Measurements from ENCODE around the gene NKPD1. TPM values are rescaled to one million over a fixed set of nuclear protein-coding genes. Genes with fewer than 3 reads are reported as not detected.

NKPD1 gene
- total and polyA plus RNA-seq, 9 of the 15 experiments (the other 6 are each of a cell fraction or from before 2014, with no cell fraction given): 0.03 to 0.09 (median 0.04) TPM; not detected in 5

DNA sequence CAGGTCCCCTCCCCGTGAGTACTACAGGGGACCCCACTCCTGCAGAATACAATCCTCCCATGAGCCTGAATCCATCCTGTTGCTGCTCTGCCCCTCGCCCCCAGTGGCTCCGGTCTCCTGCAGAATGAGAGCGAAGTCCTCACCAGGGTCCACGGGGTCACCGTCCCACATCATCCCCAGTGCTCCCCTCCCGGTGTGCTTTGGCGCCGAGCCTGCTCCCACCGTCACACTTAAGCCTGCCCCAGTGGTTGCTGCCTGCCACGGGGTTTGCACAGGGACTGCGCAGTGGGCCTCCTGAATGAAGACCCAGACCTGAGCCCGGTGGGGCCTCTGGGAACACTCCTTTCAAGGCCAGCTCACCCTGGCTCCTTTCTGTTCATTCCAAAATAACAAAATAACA lies 30.5 kb downstream of the NKPD1 start:
- peaks cover 26% of the 10 kb centered on the region for H4K20me1 ChIP-seq (replicated peaks; ENCODE audit: control insufficient read depth, insufficient read depth, low read length)
- CTCF ChIA-PET (ENCODE audit: low intra/inter-chr PET ratio): interaction anchor here (0.6 kb wide), 1 partner anchor 373 kb away, joined by 3 read pairs; no protein-coding TSS in a partner anchor
- ATAC-seq: no peak

DNA sequence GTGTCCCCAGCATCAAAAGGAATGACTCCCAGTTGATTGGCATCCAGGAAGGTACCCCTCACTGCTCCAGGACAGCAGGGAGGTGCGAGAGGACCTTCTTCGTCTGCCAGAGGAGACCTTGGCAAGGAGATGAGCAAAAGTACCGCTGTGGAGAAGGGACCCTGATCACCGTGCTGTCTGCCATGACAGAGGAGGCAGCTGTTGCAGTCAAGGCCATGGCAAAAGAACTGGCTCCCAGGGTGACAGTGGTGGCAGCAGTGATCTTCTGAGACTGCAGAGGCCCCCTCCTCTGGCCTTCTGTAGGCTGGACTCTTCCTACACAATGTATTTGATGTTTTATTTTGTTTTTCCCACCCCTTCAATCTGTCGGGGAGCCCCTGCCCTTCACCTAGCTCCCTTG lies 32.0 kb downstream of the NKPD1 start:
- DNase-seq (ENCODE audit: extremely low read depth in 1 of 4, low spot score in 3 of 4) (no peak), FAIRE-seq (no peak), ATAC-seq (no peak)
- Histone ChIP-seq H3K4me1 (replicated peaks in 1 of 2; ENCODE audit: control insufficient read depth in 2 of 2, insufficient read depth in 2 of 2, low read length in 2 of 2) (peaks cover 10 to 26% of the 10 kb centered on the region in 2 experiments), H4K20me1 (replicated peaks; ENCODE audit: control insufficient read depth, insufficient read depth, low read length) (peaks cover 27% of the 10 kb centered on the region), H3K9me3 (replicated peaks; ENCODE audit: control insufficient read depth, insufficient read depth, low read depth, low read length) (no peaks in the 10 kb centered on the region), H3K4me2 (ENCODE audit: insufficient read depth, low read length) (no peak overlapping the region), H3K9ac (ENCODE audit: insufficient read depth in 1 of 2, low read depth in 2 of 2, low read length in 2 of 2) (no peak overlapping the region), H3K4me3 (no peak overlapping the region), H3K36me3 (ENCODE audit: control insufficient read depth, insufficient read depth, low read length) (peaks cover 11% of the 10 kb centered on the region; the same call in 1 of the 3 replicates), H3K27me3 (ENCODE audit: control insufficient read depth in 2 of 2, insufficient read depth in 2 of 2, low read length in 2 of 2) (no peaks in the 10 kb centered on the region), H3K79me2 (ENCODE audit: control insufficient read depth, insufficient read depth, low read length) (peaks cover 42% of the 10 kb centered on the region), H3K27ac (ENCODE audit: extremely low read depth, low read depth, low read length) (no peak overlapping the region), H3K9me1 (ENCODE audit: control insufficient read depth, insufficient read depth, low read length) (peaks cover 7% of the 10 kb centered on the region), H2AFZ (ENCODE audit: low read depth, low read length) (no peak overlapping the region)
- in situ Hi-C loops (cut with MboI): no loop called here
- ChIA-PET POLR2A (no interaction called here), CTCF (ENCODE audit: low intra/inter-chr PET ratio) (no interaction called here)
- intact Hi-C loops (cut with micrococcal nuclease): no loop called here
- BruUV-seq (replicated peaks): no TSS peak
- WGBS (ENCODE audit: insufficient coverage, low coverage, missing lambda C conversion rate): 94% methylated on average over 5 of the region's 5 CpGs

More for the DNA sequence above, 30.5 kb downstream of the NKPD1 start:
- Histone ChIP-seq H3K4me1 (replicated peaks in 1 of 2; ENCODE audit: control insufficient read depth in 2 of 2, insufficient read depth in 2 of 2, low read length in 2 of 2) (peaks cover 10 to 28% of the 10 kb centered on the region in 2 experiments), H3K4me2 (ENCODE audit: insufficient read depth, low read length) (no peak overlapping the region), H3K27ac (ENCODE audit: extremely low read depth, low read depth, low read length) (no peak overlapping the region), H3K9me3 (replicated peaks; ENCODE audit: control insufficient read depth, insufficient read depth, low read depth, low read length) (no peaks in the 10 kb centered on the region), H3K4me3 (no peak overlapping the region), H2AFZ (ENCODE audit: low read depth, low read length) (no peak overlapping the region), H3K36me3 (ENCODE audit: control insufficient read depth, insufficient read depth, low read length) (peaks cover 18% of the 10 kb centered on the region; the same call in 1 of the 3 replicates), H3K9me1 (ENCODE audit: control insufficient read depth, insufficient read depth, low read length) (peaks cover 7% of the 10 kb centered on the region), H3K27me3 (ENCODE audit: control insufficient read depth in 2 of 2, insufficient read depth in 2 of 2, low read length in 2 of 2) (no peaks in the 10 kb centered on the region), H3K79me2 (ENCODE audit: control insufficient read depth, insufficient read depth, low read length) (peaks cover 39% of the 10 kb centered on the region), H3K9ac (ENCODE audit: insufficient read depth in 1 of 2, low read depth in 2 of 2, low read length in 2 of 2) (no peak overlapping the region)
- in situ Hi-C loops (cut with MboI): no loop called here
- POLR2A ChIA-PET: no interaction called here
- DNase-seq (ENCODE audit: extremely low read depth in 1 of 4, low spot score in 3 of 4): no peak
- TF ChIP-seq SAFB (IDR thresholded peaks at IDR 0.05; ENCODE audit: borderline replicate concordance, low read depth, low read length) (no peak), TAF1 (IDR thresholded peaks at IDR 0.05; ENCODE audit: control insufficient read depth, extremely low read depth, insufficient read depth, low read length, severe bottlenecking) (no peak), PPARD (CRISPR knock-in tag; IDR thresholded peaks at IDR 0.05) (no peak), MAFK (IDR thresholded peaks at IDR 0.05; ENCODE audit: low read length) (no peak), ZNF175 (CRISPR knock-in tag; IDR thresholded peaks at IDR 0.05; ENCODE audit: low read depth) (no peak)
- TF ChIP-seq, protein P1, sequence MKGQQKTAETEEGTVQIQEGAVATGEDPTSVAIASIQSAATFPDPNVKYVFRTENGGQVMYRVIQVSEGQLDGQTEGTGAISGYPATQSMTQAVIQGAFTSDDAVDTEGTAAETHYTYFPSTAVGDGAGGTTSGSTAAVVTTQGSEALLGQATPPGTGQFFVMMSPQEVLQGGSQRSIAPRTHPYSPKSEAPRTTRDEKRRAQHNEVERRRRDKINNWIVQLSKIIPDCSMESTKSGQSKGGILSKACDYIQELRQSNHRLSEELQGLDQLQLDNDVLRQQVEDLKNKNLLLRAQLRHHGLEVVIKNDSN (CRISPR knock-in tag; IDR thresholded peaks at IDR 0.05): no peak
- no peak for FAIRE-seq
- BruUV-seq (replicated peaks): no TSS peak
- intact Hi-C loops (cut with micrococcal nuclease): no loop called here
- WGBS (ENCODE audit: insufficient coverage, low coverage, missing lambda C conversion rate): 85% methylated on average over 13 of the region's 13 CpGs

Data from K562 (cell line).